B cell (primary cell): Measurements from ENCODE around the gene MYADML2. TPM values are rescaled to one million over a fixed set of nuclear protein-coding genes. Genes with fewer than 3 reads are reported as not detected.

Experiments used
- ATAC-seq: fragments of 200-7000 bp; cut with Tn5 transposase; one replicate; pipeline ENCODE4 v1.10.0; 2021; ENCODE audit warnings: low read depth, mild to moderate bottlenecking, moderate number of reproducible peaks, moderate library complexity
- CTCF ChIA-PET: fragments of 350-600 bp; sonication (Branson Sonifier 250); formaldehyde crosslinking; loops from one replicate; lab custom pipeline; 2021; ENCODE audit warnings: antibody characterized with exemption, inconsistent platforms; lab: Charles Lee
- POLR2A ChIA-PET: fragments of 350-600 bp; sonication (Branson Sonifier 250); formaldehyde crosslinking; loops from one replicate; lab custom pipeline; 2021; ENCODE audit warnings: antibody characterized with exemption; lab: Charles Lee
- DNase-seq: peaks from one replicate; pipeline ENCODE4 v3.0.0; 2013
- H2AFZ ChIP-seq: 2 replicates; pipeline ENCODE4 v1.6.1; 2012; ENCODE audit warnings: mild to moderate bottlenecking, low read depth, low read length; ENCODE audit not compliant: insufficient read depth, poor library complexity, severe bottlenecking
- H3K27ac ChIP-seq, 2 donors: 1 replicate in 1 of 2; 2 replicates in 1 of 2; pipeline ENCODE4 v1.5.1; 2012 to 2013; ENCODE audit warnings: low read length in 2 of 2, mild to moderate bottlenecking in 2 of 2, moderate library complexity in 1 of 2
- H3K27me3 ChIP-seq, 4 experiments: fragments of 200-600 bp in 1 of 4; sonication (generic) in 1 of 4; replicated peaks in 1 of 4; 1 replicate in 2 of 4; 2 replicates in 2 of 4; pipeline versions ENCODE4 v1.6.1 to v1.7.0; 2013 to 2016; ENCODE audit warnings: low read length in 3 of 4, mild to moderate bottlenecking in 2 of 4, mixed read lengths in 1 of 4, moderate library complexity in 1 of 4; ENCODE audit not compliant: insufficient read depth in 4 of 4, control insufficient read depth in 3 of 4; ENCODE audit errors: control extremely low read depth in 1 of 4
- H3K36me3 ChIP-seq, 2 experiments: replicated peaks in 1 of 2; 1 replicate in 1 of 2; 2 replicates in 1 of 2; pipeline versions ENCODE4 v1.6.1 to v1.7.1; 2013; ENCODE audit warnings: low read length in 1 of 2; ENCODE audit not compliant: insufficient read depth in 2 of 2, control insufficient read depth in 1 of 2; ENCODE audit errors: control extremely low read depth in 1 of 2, extremely low read depth in 1 of 2
- H3K4me1 ChIP-seq, 2 donors: fragments of 200-600 bp in 1 of 2; sonication (generic) in 1 of 2; 1 replicate in 1 of 2; 2 replicates in 1 of 2; pipeline versions ENCODE4 v1.5.1 to v1.6.1; 2013 to 2017; ENCODE audit warnings: low read length in 2 of 2; ENCODE audit not compliant: control insufficient read depth in 2 of 2, insufficient read depth in 2 of 2
- H3K4me2 ChIP-seq: replicated peaks from 2 replicates; pipeline ENCODE3; 2012; ENCODE audit warnings: mild to moderate bottlenecking, low read depth, low read length; ENCODE audit not compliant: poor library complexity, severe bottlenecking
- H3K4me3 ChIP-seq, 5 experiments: fragments of 200-600 bp in 1 of 5; sonication (generic) in 1 of 5; 1 replicate in 3 of 5; 2 replicates in 2 of 5; pipeline versions ENCODE4 v1.5.1 to v1.7.0; 2011 to 2016; ENCODE audit warnings: low read length in 4 of 5, mild to moderate bottlenecking in 4 of 5, low read depth in 2 of 5, control low read depth in 1 of 5, moderate library complexity in 1 of 5; ENCODE audit not compliant: insufficient read depth in 1 of 5; ENCODE audit errors: control extremely low read depth in 1 of 5, extremely low read depth in 1 of 5
- H3K79me2 ChIP-seq: fragments of 200-600 bp; sonication (generic); one replicate; pipeline ENCODE4 v1.6.0; 2016; ENCODE audit warnings: low read length; ENCODE audit not compliant: control insufficient read depth, insufficient read depth
- H3K9ac ChIP-seq: fragments of 200-600 bp; sonication (generic); 2 replicates; pipeline ENCODE4 v1.6.1; 2017; ENCODE audit warnings: mild to moderate bottlenecking, low read length, moderate library complexity
- H3K9me3 ChIP-seq, 3 donors: one replicate each; pipeline versions ENCODE4 v1.6.1 to v1.7.1; 2013; ENCODE audit warnings: low read length in 2 of 3; ENCODE audit not compliant: control insufficient read depth in 2 of 3, insufficient read depth in 1 of 3; ENCODE audit errors: control extremely low read depth in 1 of 3
- H4K20me1 ChIP-seq: 2 replicates; pipeline ENCODE4 v1.6.0; 2012; ENCODE audit warnings: mild to moderate bottlenecking, low read length; ENCODE audit not compliant: insufficient read depth, control insufficient read depth, poor library complexity, severe bottlenecking
- H3K27ac Mint-ChIP-seq: one replicate; pipeline ENCODE4 v1.8.0; 2021; ENCODE audit warnings: mixed read lengths
- H3K27me3 Mint-ChIP-seq: one replicate; pipeline ENCODE4 v1.8.0; 2021; ENCODE audit warnings: mixed read lengths
- H3K4me1 Mint-ChIP-seq: one replicate; pipeline ENCODE4 v1.8.0; 2021; ENCODE audit warnings: mixed read lengths
- H3K4me3 Mint-ChIP-seq: one replicate; pipeline ENCODE4 v1.8.0; 2021; ENCODE audit warnings: mixed read lengths
- H3K9me3 Mint-ChIP-seq: one replicate; pipeline ENCODE4 v1.8.0; 2022; ENCODE audit warnings: mixed read lengths; ENCODE audit not compliant: insufficient read depth
- CTCF ChIP-seq: fragments of 200-600 bp; IDR thresholded peaks from one replicate; pipeline ENCODE4 v1.8.0; 2022; ENCODE audit warnings: antibody characterized with exemption, mild to moderate bottlenecking
- EZH2 ChIP-seq: IDR thresholded peaks from 2 replicates; pipeline ENCODE4 v1.6.1; 2012; ENCODE audit warnings: borderline replicate concordance, low read depth, mild to moderate bottlenecking, moderate library complexity, low read length; ENCODE audit not compliant: insufficient read depth, poor library complexity, severe bottlenecking
- WGBS: methylation state at CpG from one replicate; pipeline ENCODE4 v1.1.5; 2013; ENCODE audit warnings: missing lambda C conversion rate; ENCODE audit not compliant: insufficient coverage; 5-methylcytosine and 5-hydroxymethylcytosine counted together
- intact Hi-C: fragments of 100-400 bp; cut with micrococcal nuclease; formaldehyde crosslinking; loops from one replicate; pipeline ENCODE4 v1.10.0; 2022
- polyA plus RNA-seq: library from polyadenylated mRNA; depleted of rRNA; stranded (reverse); fragments of >200 nt; gene quantifications from 2 replicates; pipeline ENCODE4 v1.2.3, GENCODE V29; 2012
- total RNA-seq, 2 donors: library from RNA; stranded (reverse); fragments of 120-200 nt in 1 of 2; gene quantifications; 1 replicate in 1 of 2; 2 replicates in 1 of 2; pipeline versions ENCODE4 v1.2.3 to v1.2.4, GENCODE V29; 2013 to 2022

MYADML2 gene
- total and polyA plus RNA-seq, 2 donors (not counting 1 experiment from before 2014, with no cell fraction given) = not detected

- intact Hi-C loops = no loop called here
Measured at GRCh38 chr17:81905993-81906392, 41.0 kb downstream of the MYADML2 start.

GRCh38 chr17:81905424-81905875 is 41.6 kb downstream of the MYADML2 start:
- Histone ChIP-seq H3K27ac (no peak overlapping the region), H3K4me3 (no peak overlapping the region), H3K4me1 (peaks cover 11 to 19% of the 10 kb centered on the region in 2 donors), H3K36me3 (peaks cover 0 to 23% of the 10 kb centered on the region in 2 experiments), H2AFZ (no peak overlapping the region), H4K20me1 (peaks cover 16% of the 10 kb centered on the region), H3K79me2 (peaks cover 22% of the 10 kb centered on the region), H3K27me3 (peaks cover 0 to 20% (median 7%) of the 10 kb centered on the region in 4 experiments), H3K4me2 (no peak overlapping the region), H3K9me3 (no peaks in the 10 kb centered on the region), H3K9ac (no peak overlapping the region)
- Mint-ChIP-seq H3K27ac (no peak overlapping the region), H3K9me3 (no peaks in the 10 kb centered on the region), H3K27me3 (peaks cover 7% of the 10 kb centered on the region), H3K4me1 (peaks cover 9% of the 10 kb centered on the region), H3K4me3 (no peak overlapping the region)
- no peak for ATAC-seq
- WGBS = 95% methylated on average over 16 of the region's 16 CpGs
- ChIA-PET CTCF (no interaction called here), POLR2A (no interaction called here)
- intact Hi-C loops = no loop called here
- no peak for DNase-seq
- TF ChIP-seq CTCF = no peak
- TF ChIP-seq EZH2 = no peak

More at GRCh38 chr17:81905993-81906392, 41.0 kb downstream of the MYADML2 start:
- 97% methylated on average over 10 of the region's 10 CpGs for WGBS
- ChIA-PET POLR2A (no interaction called here), CTCF (no interaction called here)
- Mint-ChIP-seq H3K4me3 (no peak overlapping the region), H3K4me1 (peaks cover 8% of the 10 kb centered on the region), H3K9me3 (no peaks in the 10 kb centered on the region), H3K27me3 (peaks cover 4% of the 10 kb centered on the region), H3K27ac (no peak overlapping the region)
- Histone ChIP-seq H3K79me2 (peaks cover 24% of the 10 kb centered on the region), H3K27ac (no peak overlapping the region), H4K20me1 (peaks cover 20% of the 10 kb centered on the region), H3K4me3 (no peak overlapping the region), H3K9me3 (no peaks in the 10 kb centered on the region), H3K9ac (no peak overlapping the region), H3K4me1 (peaks cover 15 to 21% of the 10 kb centered on the region in 2 donors), H3K4me2 (no peak overlapping the region), H3K36me3 (peaks cover 0 to 20% of the 10 kb centered on the region in 2 experiments), H3K27me3 (peaks cover 0 to 16% (median 5%) of the 10 kb centered on the region in 4 experiments), H2AFZ (no peak overlapping the region)
- DNase-seq (no peak), ATAC-seq (no peak)
- TF ChIP-seq CTCF (no peak), EZH2 (no peak)
